ENCODE data around the gene GLIS1.

Gene GLIS1

GRCh38 chr1:53590531-53591515, 148.1 kb downstream of the GLIS1 start:
- no peaks in the 10 kb centered on the region for H3K36me3 Mint-ChIP-seq (ENCODE audit: low read depth)
- no peaks in the 10 kb centered on the region for H3K9me3 Mint-ChIP-seq
- H3K4me1 Mint-ChIP-seq (ENCODE audit: low read depth) = no peaks in the 10 kb centered on the region
- H3K27me3 Mint-ChIP-seq = no peaks in the 10 kb centered on the region
- no peak for DNase-seq
- no peak overlapping the region for H3K27ac Mint-ChIP-seq
- no peak overlapping the region for H3K4me3 Mint-ChIP-seq

DNA sequence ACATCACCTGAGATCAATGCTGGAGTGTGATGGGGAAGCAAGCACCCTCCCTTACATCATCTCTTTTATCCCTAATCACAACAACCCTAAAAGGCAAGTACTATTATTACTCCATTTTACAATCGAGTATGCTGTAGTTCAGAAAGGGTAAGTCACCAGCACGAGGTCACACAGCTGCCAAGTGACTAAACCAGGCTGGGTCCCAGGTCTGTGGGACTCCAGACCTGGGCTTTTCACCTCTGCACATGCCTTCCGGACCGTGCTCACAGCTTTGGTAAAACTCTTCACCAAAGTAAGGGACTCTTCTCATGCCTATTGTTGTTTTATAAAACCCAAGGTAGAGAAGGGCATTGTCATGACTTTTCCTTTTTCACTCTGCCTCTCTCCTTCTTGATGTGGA, 148.9 kb downstream of the GLIS1 start:
- no peak overlapping the region for H3K4me3 Mint-ChIP-seq
- H3K27me3 Mint-ChIP-seq = no peaks in the 10 kb centered on the region
- H3K9me3 Mint-ChIP-seq = no peaks in the 10 kb centered on the region
- peaks cover 4% of the 10 kb centered on the region for H3K4me1 Mint-ChIP-seq (ENCODE audit: low read depth)
- no peaks in the 10 kb centered on the region for H3K36me3 Mint-ChIP-seq (ENCODE audit: low read depth)
- no peak for DNase-seq
- no peak overlapping the region for H3K27ac Mint-ChIP-seq

- Mint-ChIP-seq H3K4me1 (ENCODE audit: low read depth) (peaks cover 11% of the 10 kb centered on the region), H3K27ac (no peak overlapping the region), H3K9me3 (no peaks in the 10 kb centered on the region), H3K36me3 (ENCODE audit: low read depth) (no peaks in the 10 kb centered on the region), H3K27me3 (no peaks in the 10 kb centered on the region), H3K4me3 (no peak overlapping the region)
- peak; percentile 17 for DNase-seq
These were observed 149.7 kb downstream of the GLIS1 start for GRCh38 chr1:53589043-53589887.

DNA sequence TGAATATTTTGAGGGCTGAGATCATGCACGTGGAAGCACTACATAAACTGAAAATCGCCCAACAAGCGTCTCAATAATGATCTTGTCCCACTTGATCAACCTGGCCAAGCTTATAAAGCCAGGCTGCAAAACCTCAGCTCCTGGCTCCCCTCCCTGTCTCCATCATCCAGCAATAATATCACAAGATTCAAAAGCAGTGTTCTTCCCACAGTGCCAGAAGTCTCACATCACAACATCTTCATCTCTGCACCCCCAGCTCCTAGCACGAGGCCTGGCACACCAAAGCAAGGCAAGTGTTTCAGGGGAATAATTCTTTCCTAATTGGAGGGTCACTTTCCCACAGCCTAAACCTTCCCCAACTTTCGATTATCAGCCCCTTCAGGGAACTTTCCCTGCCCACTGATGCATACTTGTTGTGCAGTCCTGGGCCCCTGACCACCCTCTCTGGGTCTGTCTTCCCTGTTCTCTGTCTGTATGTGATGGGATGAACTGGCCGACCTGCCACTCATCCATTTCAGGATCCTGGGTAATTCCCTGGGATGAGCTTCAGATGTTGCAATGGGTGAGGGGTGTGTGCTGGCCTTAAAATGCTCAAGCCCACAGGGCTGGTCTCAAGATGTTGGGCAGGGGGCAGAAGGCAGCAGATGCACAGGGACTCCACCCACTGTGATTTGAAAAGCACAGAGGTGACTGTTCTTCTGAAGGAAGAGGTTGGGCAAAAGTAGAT, 150.7 kb downstream of the GLIS1 start:
- Mint-ChIP-seq H3K4me1 (ENCODE audit: low read depth) (peaks cover 11% of the 10 kb centered on the region), H3K9me3 (no peaks in the 10 kb centered on the region), H3K4me3 (no peak overlapping the region), H3K36me3 (ENCODE audit: low read depth) (no peaks in the 10 kb centered on the region), H3K27ac (no peak overlapping the region), H3K27me3 (no peaks in the 10 kb centered on the region)
- no peak for DNase-seq

GRCh38 chr1:53587252-53587988, 151.5 kb downstream of the GLIS1 start:
- Mint-ChIP-seq H3K27ac (no peak overlapping the region), H3K9me3 (no peaks in the 10 kb centered on the region), H3K4me1 (ENCODE audit: low read depth) (peaks cover 11% of the 10 kb centered on the region), H3K36me3 (ENCODE audit: low read depth) (no peaks in the 10 kb centered on the region), H3K4me3 (no peak overlapping the region), H3K27me3 (no peaks in the 10 kb centered on the region)
- DNase-seq = no peak

DNA sequence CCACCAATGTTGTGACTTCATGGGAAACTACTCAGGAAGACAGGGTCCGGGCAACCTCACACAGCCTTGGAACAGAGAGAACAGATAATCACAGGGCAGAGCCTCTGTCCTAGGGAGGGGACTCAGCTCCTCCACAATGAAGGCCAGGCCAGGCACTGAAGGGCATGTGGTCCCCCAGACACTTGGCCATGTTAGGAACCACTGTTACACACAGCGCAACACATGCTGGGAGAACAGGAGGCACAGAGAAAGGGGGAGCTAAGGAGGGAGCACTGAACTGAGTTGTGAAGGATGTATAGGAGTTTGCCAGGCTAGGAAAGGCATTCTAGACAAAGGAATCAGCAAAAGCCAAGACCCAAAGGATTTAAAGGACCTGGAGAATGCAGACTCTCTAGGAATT, 152.2 kb downstream of the GLIS1 start:
- Mint-ChIP-seq H3K9me3 (no peaks in the 10 kb centered on the region), H3K36me3 (ENCODE audit: low read depth) (no peaks in the 10 kb centered on the region), H3K27me3 (no peaks in the 10 kb centered on the region), H3K27ac (no peak overlapping the region), H3K4me3 (no peak overlapping the region), H3K4me1 (ENCODE audit: low read depth) (peaks cover 11% of the 10 kb centered on the region)
- DNase-seq = no peak

DNA sequence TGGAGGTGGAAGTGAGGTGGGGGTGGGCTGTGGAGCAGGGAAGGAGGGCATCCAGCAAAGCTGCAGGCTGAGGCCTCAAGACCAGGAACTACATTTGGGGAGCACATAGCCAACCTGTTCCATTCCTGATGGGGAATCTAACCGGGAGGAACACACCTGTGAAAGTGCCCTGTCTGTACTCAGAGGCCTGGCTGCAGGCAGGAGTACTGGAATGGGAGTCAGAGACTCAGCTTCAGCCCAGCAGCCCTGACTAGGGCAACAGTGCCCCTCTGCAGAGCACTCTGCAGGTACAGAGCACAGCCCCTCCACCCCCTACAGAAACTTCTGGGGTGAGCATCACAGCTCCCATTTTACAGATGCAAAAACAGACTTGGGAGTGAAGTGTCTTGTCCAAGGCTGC, 153.4 kb downstream of the GLIS1 start:
- Mint-ChIP-seq H3K27ac (no peak overlapping the region), H3K9me3 (no peaks in the 10 kb centered on the region), H3K4me3 (no peak overlapping the region), H3K4me1 (ENCODE audit: low read depth) (peaks cover 11% of the 10 kb centered on the region), H3K27me3 (no peaks in the 10 kb centered on the region), H3K36me3 (ENCODE audit: low read depth) (no peaks in the 10 kb centered on the region)
- DNase-seq = peak; percentile 24

DNA sequence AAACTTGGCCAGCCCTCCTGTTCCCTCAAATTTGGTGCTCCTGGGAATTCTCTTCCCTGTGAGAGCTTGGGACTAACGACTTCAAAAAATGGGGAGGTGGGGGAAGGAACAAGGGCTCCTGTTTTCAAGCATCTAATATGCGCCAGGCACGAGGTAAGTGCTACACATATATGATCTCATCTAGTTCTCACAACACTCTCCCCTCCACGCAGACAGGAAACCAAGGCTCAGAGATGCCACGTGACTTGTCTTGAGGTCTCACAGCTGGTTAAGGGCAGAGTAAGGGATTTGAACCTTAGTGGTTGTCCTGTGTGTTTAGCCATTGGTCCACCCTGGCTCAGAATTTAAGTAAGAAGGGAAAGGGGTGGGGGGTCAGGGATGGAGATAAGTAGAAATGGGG, 153.8 kb downstream of the GLIS1 start:
- no peaks in the 10 kb centered on the region for H3K9me3 Mint-ChIP-seq
- H3K36me3 Mint-ChIP-seq (ENCODE audit: low read depth) = no peaks in the 10 kb centered on the region
- peaks cover 11% of the 10 kb centered on the region for H3K4me1 Mint-ChIP-seq (ENCODE audit: low read depth)
- H3K4me3 Mint-ChIP-seq = no peak overlapping the region
- H3K27me3 Mint-ChIP-seq = no peaks in the 10 kb centered on the region
- DNase-seq = peak; percentile 37
- no peak overlapping the region for H3K27ac Mint-ChIP-seq

- no peaks in the 10 kb centered on the region for H3K9me3 Mint-ChIP-seq
- DNase-seq = no peak
- no peaks in the 10 kb centered on the region for H3K36me3 Mint-ChIP-seq (ENCODE audit: low read depth)
- no peaks in the 10 kb centered on the region for H3K27me3 Mint-ChIP-seq
- H3K4me1 Mint-ChIP-seq (ENCODE audit: low read depth) = peaks cover 11% of the 10 kb centered on the region
- H3K27ac Mint-ChIP-seq = no peak overlapping the region
- H3K4me3 Mint-ChIP-seq = no peak overlapping the region
These were observed 154.2 kb downstream of the GLIS1 start for GRCh38 chr1:53584777-53585107.

DNA sequence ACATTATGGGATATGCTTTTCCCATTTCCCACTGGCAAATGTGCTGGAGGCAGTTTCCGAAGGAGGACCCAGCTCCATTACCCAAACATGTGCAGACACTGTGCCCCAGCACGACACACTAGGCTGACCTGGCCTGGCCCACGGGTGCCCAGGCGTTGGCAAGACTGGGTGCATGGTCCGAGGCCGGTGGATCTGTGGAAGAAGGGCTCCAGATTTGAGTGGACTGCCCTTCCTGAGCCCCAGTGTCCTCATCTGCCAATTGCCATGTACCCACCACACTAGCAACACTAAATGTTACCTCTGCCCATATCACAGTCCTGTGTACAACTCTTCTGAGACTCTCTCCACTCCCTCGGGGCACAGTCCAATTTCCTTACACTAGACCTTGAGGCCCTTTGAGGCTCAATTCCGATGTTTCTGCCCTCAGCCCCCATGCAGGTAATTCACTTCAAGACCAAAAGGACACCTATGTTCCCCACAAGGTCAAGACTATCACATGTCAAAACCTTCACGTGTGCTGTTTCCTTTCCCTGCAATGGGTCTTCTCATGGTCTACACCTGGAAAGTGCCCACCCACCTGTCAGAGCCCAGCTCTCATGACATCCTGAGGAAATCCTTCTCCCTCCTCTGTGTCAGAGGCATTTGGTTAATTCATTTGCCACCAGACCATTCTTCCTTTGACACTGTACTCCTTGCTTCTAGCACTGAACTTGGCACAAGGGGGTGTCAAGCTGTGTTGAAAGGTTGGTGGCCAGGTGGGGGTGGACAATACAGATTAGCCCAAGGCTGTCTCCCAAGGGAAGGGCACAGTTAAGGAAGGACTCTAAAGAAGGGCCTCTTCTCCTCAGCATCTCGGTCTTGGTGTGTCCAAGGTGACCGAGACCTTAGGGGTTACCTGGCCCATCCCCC, 154.8 kb downstream of the GLIS1 start:
- Mint-ChIP-seq H3K27ac (no peak overlapping the region), H3K36me3 (ENCODE audit: low read depth) (no peaks in the 10 kb centered on the region), H3K9me3 (no peaks in the 10 kb centered on the region), H3K27me3 (no peaks in the 10 kb centered on the region), H3K4me3 (no peak overlapping the region), H3K4me1 (ENCODE audit: low read depth) (peaks cover 11% of the 10 kb centered on the region)
- DNase-seq = peak; percentile 9

DNA sequence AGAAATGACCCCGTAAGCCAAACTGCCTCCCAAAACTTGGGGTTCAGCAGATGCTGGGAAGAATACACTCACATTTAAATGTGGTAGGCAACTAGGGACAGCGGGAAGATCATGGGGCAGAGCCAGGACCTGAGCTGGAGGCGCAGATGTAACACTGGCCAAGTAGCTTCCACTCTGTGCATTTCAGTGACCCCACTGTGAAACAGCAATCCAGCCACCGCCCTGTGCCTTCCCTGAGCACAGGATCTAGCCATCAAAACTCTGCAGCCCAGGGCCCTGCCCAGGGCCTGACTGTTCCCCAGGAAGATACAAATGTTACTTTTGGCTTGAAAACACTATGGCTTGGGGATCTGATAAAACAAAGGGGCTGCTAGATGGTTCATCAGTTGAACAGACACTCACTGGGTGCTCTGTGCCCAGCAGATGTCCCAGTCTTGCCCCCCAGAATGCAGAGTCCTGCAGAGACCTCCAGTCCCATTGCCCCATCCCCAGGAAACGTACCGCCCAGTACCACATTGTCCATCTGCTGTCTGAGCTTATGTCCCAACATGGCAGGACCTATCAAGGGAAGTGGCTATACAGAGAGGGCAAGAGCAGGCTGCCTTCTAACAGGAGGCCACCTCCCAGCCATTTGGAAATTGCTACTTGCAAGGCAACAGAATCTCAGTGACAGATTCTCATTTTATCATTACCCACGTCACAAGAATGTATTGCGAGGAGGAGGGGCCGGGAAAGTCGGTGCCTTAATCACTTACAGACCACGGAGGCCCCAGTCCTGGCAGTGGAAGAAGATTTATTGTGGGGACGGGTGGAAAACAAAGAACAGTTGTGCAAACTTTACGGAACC, 155.7 kb downstream of the GLIS1 start:
- H3K27ac Mint-ChIP-seq = no peak overlapping the region
- H3K4me3 Mint-ChIP-seq = no peak overlapping the region
- DNase-seq = no peak
- H3K27me3 Mint-ChIP-seq = no peaks in the 10 kb centered on the region
- peaks cover 11% of the 10 kb centered on the region for H3K4me1 Mint-ChIP-seq (ENCODE audit: low read depth)
- H3K9me3 Mint-ChIP-seq = no peaks in the 10 kb centered on the region
- no peaks in the 10 kb centered on the region for H3K36me3 Mint-ChIP-seq (ENCODE audit: low read depth)

- Mint-ChIP-seq H3K27ac (no peak overlapping the region), H3K4me3 (no peak overlapping the region), H3K36me3 (ENCODE audit: low read depth) (no peaks in the 10 kb centered on the region), H3K9me3 (no peaks in the 10 kb centered on the region), H3K4me1 (ENCODE audit: low read depth) (peaks cover 11% of the 10 kb centered on the region), H3K27me3 (no peaks in the 10 kb centered on the region)
- DNase-seq = peak; percentile 27
These were observed 156.5 kb downstream of the GLIS1 start for GRCh38 chr1:53582211-53583020.

Data from activated T-cell treated with anti-CD3 and anti-CD28 coated beads, Interleukin-2, amount 50 U/mL, for 24 hours (primary cell).